HG02970 (cell line): Measurements from ENCODE around the gene FAM217B.
A peak's percentile ranks its signal among the peaks of the same experiment; 100 is the strongest.

Experiments used
- ATAC-seq: cut with Tn5 transposase; IDR thresholded peaks from one replicate; pipeline ENCODE4 v1.9.1; 2021; ENCODE audit warnings: mild to moderate bottlenecking, moderate library complexity, moderate number of reproducible peaks; ENCODE audit not compliant: unreplicated experiment, low FRiP score

Gene FAM217B

GRCh38 chr20:59940129-59940955, at the start of gene FAM217B, which contains the start of gene PPP1R3D:
Gene FAM217B, plus strand, starts transcription at chr20:59940389. Its CDS starts 3,555 bp downstream, at chr20:59943944.
Gene PPP1R3D, minus strand, starts transcription at chr20:59940305. Its CDS starts 374 bp downstream, at chr20:59939931.
- peak; percentile 94 for ATAC-seq

GRCh38 chr20:59891581-59891980, 48.6 kb upstream of the FAM217B start:
- no peak for ATAC-seq

- no peak for ATAC-seq
Observed at GRCh38 chr20:59895908-59896307, 44.3 kb upstream of the FAM217B start.

GRCh38 chr20:59902470-59902869, 37.7 kb upstream of the FAM217B start:
- no peak for ATAC-seq

- ATAC-seq = no peak
Observed at GRCh38 chr20:59903621-59904020, 36.6 kb upstream of the FAM217B start.

GRCh38 chr20:59908855-59909254, 31.3 kb upstream of the FAM217B start:
- ATAC-seq = no peak

- ATAC-seq = no peak
Observed at GRCh38 chr20:59911041-59911440, 29.1 kb upstream of the FAM217B start.

GRCh38 chr20:59912609-59913008, 27.6 kb upstream of the FAM217B start:
- no peak for ATAC-seq

- ATAC-seq = no peak
Observed at GRCh38 chr20:59920944-59921343, 19.2 kb upstream of the FAM217B start.

- no peak for ATAC-seq
Observed at GRCh38 chr20:59923514-59923913, 16.7 kb upstream of the FAM217B start.

- ATAC-seq = no peak
Observed at GRCh38 chr20:59925359-59925758, 14.8 kb upstream of the FAM217B start.

- no peak for ATAC-seq
Observed at GRCh38 chr20:59925899-59926298, 14.3 kb upstream of the FAM217B start.

GRCh38 chr20:59931511-59932312, 8.5 kb upstream of the FAM217B start:
- no peak for ATAC-seq

GRCh38 chr20:59932616-59933295, 7.4 kb upstream of the FAM217B start:
- no peak for ATAC-seq

GRCh38 chr20:59933296-59933848, 6.8 kb upstream of the FAM217B start, which contains the start of gene SYCP2:
Gene SYCP2, minus strand, starts transcription at chr20:59933637. Its CDS starts 11,224 bp downstream, at chr20:59922413.
- ATAC-seq = peak; percentile 8

- peak; percentile 81 for ATAC-seq
Observed at GRCh38 chr20:59933849-59934585, 6.2 kb upstream of the FAM217B start.

- ATAC-seq = no peak
Observed at GRCh38 chr20:59935457-59936185, 4.6 kb upstream of the FAM217B start.

- no peak for ATAC-seq
Observed at GRCh38 chr20:59936409-59936808, 3.8 kb upstream of the FAM217B start.

GRCh38 chr20:59937150-59937549, 3.0 kb upstream of the FAM217B start:
- ATAC-seq = no peak
